T-helper 2 cell (primary cell): ENCODE results near the gene GNE.
"Not testable (repeated sequence)": the region's sequence is repeated elsewhere in the genome, so short reads cannot be mapped to it uniquely, and the experiment has no call there.

ENCODE experiments used
- DNase-seq, 5 experiments: peaks; one replicate each; pipeline versions ENCODE4 v3.0.0 to v3.0.0-alpha.2; 2012 to 2022

Gene GNE

GRCh38 chr9:36207546-36208012 is 50.7 kb downstream of the GNE start:
- peak in 1 of 5 experiments; percentile 47 for DNase-seq

GRCh38 chr9:36207016-36207415 is 51.2 kb downstream of the GNE start:
- DNase-seq: no peak

GRCh38 chr9:36204906-36205547 is 53.2 kb downstream of the GNE start:
- no peak for DNase-seq

- DNase-seq: no peak
These were observed 63.8 kb downstream of the GNE start for GRCh38 chr9:36194326-36195000.

GRCh38 chr9:36193023-36193422 is 65.2 kb downstream of the GNE start:
- no peak for DNase-seq

- DNase-seq: no peak
These were observed 66.1 kb downstream of the GNE start for GRCh38 chr9:36192196-36192595.

- DNase-seq: no peak
These were observed 66.6 kb downstream of the GNE start for GRCh38 chr9:36191686-36192085.

- peak; percentile 14 to 67 (median 21) for DNase-seq
These were observed 67.0 kb downstream of the GNE start for GRCh38 chr9:36191290-36191645.

- peak; percentile 81 to 99 (median 92) for DNase-seq
These were observed 67.6 kb downstream of the GNE start, which contains the start of gene CLTA for GRCh38 chr9:36190388-36191289. Gene CLTA (plus strand): TSS chr9:36190921. CDS start chr9:36191057, 136 bp downstream.

GRCh38 chr9:36189976-36190375 is 68.3 kb downstream of the GNE start:
- no peak for DNase-seq

- DNase-seq: no peak
These were observed 70.0 kb downstream of the GNE start for GRCh38 chr9:36188212-36188611.

- DNase-seq: peak in 2 of 5 experiments; percentile 42 to 51
These were observed 70.8 kb downstream of the GNE start for GRCh38 chr9:36187414-36187813.

- not testable (repeated sequence) for DNase-seq
These were observed 78.0 kb downstream of the GNE start for GRCh38 chr9:36180243-36180642.

- DNase-seq: no peak
These were observed 80.7 kb downstream of the GNE start for GRCh38 chr9:36177571-36177970.

- DNase-seq: not testable (repeated sequence)
These were observed 81.8 kb downstream of the GNE start for GRCh38 chr9:36176496-36176895.

GRCh38 chr9:36175209-36175608 is 83.0 kb downstream of the GNE start:
- DNase-seq: not testable (repeated sequence)

GRCh38 chr9:36174731-36175130 is 83.5 kb downstream of the GNE start:
- no peak for DNase-seq

- no peak for DNase-seq
These were observed 84.0 kb downstream of the GNE start for GRCh38 chr9:36174271-36174670.

GRCh38 chr9:36173861-36174260 is 84.4 kb downstream of the GNE start:
- no peak for DNase-seq

- no peak for DNase-seq
These were observed 87.7 kb downstream of the GNE start for GRCh38 chr9:36170531-36170930.

- DNase-seq: no peak
These were observed 88.5 kb downstream of the GNE start for GRCh38 chr9:36169708-36170107.

- DNase-seq: no peak
These were observed 89.1 kb downstream of the GNE start, which contains the start of gene CCIN for GRCh38 chr9:36169166-36169565. Gene CCIN (plus strand): TSS chr9:36169388. CDS start chr9:36169503, 115 bp downstream.
